ENCODE results near the gene OSBPL6.

Gene OSBPL6

DNA sequence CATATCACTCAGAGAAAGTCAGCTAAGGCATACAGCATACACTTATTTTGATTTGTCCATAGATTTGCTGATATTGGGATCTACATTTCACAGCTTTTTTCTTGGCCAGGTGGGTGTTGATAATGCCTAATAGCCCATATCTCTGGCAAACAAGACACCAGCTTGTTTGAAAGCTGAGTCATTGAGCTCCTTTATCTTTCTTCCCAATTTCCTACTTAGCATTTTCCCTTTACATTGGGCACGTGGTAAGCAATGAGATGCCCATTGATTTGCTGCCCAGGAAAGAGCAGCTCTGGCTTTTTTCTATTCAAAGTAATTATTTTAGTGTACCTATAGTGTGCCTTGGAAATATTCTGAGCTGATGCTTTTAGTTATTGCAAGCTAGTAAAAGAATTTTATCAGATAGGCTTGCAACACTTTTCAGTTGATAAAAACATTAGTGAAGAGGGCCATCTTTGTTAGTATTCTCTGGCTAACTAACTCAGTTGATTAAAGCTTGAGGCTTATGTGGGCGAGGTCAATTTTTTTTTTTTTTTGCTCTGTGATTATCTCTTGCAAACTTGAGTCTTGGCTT, 79.6 kb downstream of the OSBPL6 start (continued):
- TF ChIP-seq ZNF239 (tag by site-specific recombination; IDR thresholded peaks at IDR 0.05) (no peak), GLIS1 (tag by site-specific recombination; IDR thresholded peaks at IDR 0.05) (no peak), ZNF175 (tag by site-specific recombination; IDR thresholded peaks at IDR 0.05) (no peak), ZNF677 (tag by site-specific recombination; IDR thresholded peaks at IDR 0.05) (no peak), SCRT1 (tag by site-specific recombination; IDR thresholded peaks at IDR 0.05; ENCODE audit: borderline replicate concordance) (no peak)
- TF ChIP-seq, protein P1, sequence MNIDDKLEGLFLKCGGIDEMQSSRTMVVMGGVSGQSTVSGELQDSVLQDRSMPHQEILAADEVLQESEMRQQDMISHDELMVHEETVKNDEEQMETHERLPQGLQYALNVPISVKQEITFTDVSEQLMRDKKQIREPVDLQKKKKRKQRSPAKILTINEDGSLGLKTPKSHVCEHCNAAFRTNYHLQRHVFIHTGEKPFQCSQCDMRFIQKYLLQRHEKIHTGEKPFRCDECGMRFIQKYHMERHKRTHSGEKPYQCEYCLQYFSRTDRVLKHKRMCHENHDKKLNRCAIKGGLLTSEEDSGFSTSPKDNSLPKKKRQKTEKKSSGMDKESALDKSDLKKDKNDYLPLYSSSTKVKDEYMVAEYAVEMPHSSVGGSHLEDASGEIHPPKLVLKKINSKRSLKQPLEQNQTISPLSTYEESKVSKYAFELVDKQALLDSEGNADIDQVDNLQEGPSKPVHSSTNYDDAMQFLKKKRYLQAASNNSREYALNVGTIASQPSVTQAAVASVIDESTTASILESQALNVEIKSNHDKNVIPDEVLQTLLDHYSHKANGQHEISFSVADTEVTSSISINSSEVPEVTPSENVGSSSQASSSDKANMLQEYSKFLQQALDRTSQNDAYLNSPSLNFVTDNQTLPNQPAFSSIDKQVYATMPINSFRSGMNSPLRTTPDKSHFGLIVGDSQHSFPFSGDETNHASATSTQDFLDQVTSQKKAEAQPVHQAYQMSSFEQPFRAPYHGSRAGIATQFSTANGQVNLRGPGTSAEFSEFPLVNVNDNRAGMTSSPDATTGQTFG (tag by site-specific recombination; IDR thresholded peaks at IDR 0.05; ENCODE audit: borderline replicate concordance), result no peak
- TF ChIP-seq, protein P2, sequence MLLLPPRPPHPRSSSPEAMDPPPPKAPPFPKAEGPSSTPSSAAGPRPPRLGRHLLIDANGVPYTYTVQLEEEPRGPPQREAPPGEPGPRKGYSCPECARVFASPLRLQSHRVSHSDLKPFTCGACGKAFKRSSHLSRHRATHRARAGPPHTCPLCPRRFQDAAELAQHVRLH (tag by site-specific recombination; IDR thresholded peaks at IDR 0.05), result no peak

DNA sequence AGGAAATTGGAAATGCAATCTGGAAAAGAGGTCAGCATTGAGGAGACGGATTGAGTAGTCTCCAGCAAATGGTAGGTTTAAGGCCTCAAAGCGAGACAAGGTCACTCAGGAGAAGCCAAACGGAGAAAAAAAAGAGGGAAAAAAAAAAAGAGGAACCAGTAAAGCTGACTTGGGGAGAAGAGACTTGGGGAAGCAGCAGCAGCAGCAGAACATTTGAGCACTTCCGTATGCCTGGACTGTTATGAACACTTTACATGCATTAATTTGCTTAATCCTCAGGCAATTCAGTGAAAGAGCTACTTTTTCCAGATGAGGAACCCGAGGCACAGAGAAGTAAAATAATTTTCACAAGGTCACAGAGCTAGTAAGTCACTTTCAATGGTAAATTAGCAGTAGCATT, 81.3 kb downstream of the OSBPL6 start:
- POLR2A ChIA-PET, result no interaction called here
- Histone ChIP-seq H3K36me3 (ENCODE audit: control insufficient read depth in 2 of 2, insufficient read depth in 1 of 2, low read length in 2 of 2) (no peaks in the 10 kb centered on the region), H3K4me3 (ENCODE audit: low read depth, low read length) (no peak overlapping the region), H3K9me3 (ENCODE audit: control insufficient read depth, insufficient read depth, low read depth, low read length) (no peaks in the 10 kb centered on the region), H3K4me1 (ENCODE audit: control insufficient read depth, insufficient read depth, low read length) (peaks cover 12% of the 10 kb centered on the region; the same call in 1 of the 2 replicates), H3K27ac (ENCODE audit: extremely low read depth, low read depth, low read length) (no peak overlapping the region)
- CTCF ChIA-PET, result interaction anchor here (0.8 kb wide), 1 partner anchor 139 kb away, joined by 3 read pairs; no protein-coding TSS in a partner anchor
- TF ChIP-seq, protein P3, sequence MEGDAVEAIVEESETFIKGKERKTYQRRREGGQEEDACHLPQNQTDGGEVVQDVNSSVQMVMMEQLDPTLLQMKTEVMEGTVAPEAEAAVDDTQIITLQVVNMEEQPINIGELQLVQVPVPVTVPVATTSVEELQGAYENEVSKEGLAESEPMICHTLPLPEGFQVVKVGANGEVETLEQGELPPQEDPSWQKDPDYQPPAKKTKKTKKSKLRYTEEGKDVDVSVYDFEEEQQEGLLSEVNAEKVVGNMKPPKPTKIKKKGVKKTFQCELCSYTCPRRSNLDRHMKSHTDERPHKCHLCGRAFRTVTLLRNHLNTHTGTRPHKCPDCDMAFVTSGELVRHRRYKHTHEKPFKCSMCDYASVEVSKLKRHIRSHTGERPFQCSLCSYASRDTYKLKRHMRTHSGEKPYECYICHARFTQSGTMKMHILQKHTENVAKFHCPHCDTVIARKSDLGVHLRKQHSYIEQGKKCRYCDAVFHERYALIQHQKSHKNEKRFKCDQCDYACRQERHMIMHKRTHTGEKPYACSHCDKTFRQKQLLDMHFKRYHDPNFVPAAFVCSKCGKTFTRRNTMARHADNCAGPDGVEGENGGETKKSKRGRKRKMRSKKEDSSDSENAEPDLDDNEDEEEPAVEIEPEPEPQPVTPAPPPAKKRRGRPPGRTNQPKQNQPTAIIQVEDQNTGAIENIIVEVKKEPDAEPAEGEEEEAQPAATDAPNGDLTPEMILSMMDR (tag by site-specific recombination; IDR thresholded peaks at IDR 0.05), result no peak
- TF ChIP-seq ZNF701 (tag by site-specific recombination; IDR thresholded peaks at IDR 0.05) (no peak), ZNF324 (tag by site-specific recombination; IDR thresholded peaks at IDR 0.05) (no peak), PRDM1 (tag by site-specific recombination; IDR thresholded peaks at IDR 0.05) (no peak), ZNF610 (tag by site-specific recombination; IDR thresholded peaks at IDR 0.05; ENCODE audit: borderline replicate concordance) (no peak), SCRT2 (tag by site-specific recombination; IDR thresholded peaks at IDR 0.05) (no peak), ZFP41 (tag by site-specific recombination; IDR thresholded peaks at IDR 0.05; ENCODE audit: borderline replicate concordance) (no peak), WT1 (tag by site-specific recombination; IDR thresholded peaks at IDR 0.05) (no peak), ZNF558 (tag by site-specific recombination; IDR thresholded peaks at IDR 0.05) (no peak), ZNF140 (tag by site-specific recombination; IDR thresholded peaks at IDR 0.05) (no peak), SP3 (tag by site-specific recombination; IDR thresholded peaks at IDR 0.05) (no peak), ZNF157 (tag by site-specific recombination; IDR thresholded peaks at IDR 0.05) (no peak), TCF7L2 (IDR thresholded peaks at IDR 0.05; ENCODE audit: borderline replicate concordance, low read depth, low read length) (no peak), ZNF366 (tag by site-specific recombination; conservative IDR thresholded peaks at IDR 0.05) (no peak), YY2 (tag by site-specific recombination; IDR thresholded peaks at IDR 0.05) (no peak), EGR2 (tag by site-specific recombination; IDR thresholded peaks at IDR 0.05; ENCODE audit: low read depth) (no peak), ZNF548 (tag by site-specific recombination; IDR thresholded peaks at IDR 0.05) (no peak)
- TF ChIP-seq, protein P4, sequence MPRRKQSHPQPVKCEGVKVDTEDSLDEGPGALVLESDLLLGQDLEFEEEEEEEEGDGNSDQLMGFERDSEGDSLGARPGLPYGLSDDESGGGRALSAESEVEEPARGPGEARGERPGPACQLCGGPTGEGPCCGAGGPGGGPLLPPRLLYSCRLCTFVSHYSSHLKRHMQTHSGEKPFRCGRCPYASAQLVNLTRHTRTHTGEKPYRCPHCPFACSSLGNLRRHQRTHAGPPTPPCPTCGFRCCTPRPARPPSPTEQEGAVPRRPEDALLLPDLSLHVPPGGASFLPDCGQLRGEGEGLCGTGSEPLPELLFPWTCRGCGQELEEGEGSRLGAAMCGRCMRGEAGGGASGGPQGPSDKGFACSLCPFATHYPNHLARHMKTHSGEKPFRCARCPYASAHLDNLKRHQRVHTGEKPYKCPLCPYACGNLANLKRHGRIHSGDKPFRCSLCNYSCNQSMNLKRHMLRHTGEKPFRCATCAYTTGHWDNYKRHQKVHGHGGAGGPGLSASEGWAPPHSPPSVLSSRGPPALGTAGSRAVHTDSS (tag by site-specific recombination; IDR thresholded peaks at IDR 0.05), result no peak
- TF ChIP-seq, protein P5, sequence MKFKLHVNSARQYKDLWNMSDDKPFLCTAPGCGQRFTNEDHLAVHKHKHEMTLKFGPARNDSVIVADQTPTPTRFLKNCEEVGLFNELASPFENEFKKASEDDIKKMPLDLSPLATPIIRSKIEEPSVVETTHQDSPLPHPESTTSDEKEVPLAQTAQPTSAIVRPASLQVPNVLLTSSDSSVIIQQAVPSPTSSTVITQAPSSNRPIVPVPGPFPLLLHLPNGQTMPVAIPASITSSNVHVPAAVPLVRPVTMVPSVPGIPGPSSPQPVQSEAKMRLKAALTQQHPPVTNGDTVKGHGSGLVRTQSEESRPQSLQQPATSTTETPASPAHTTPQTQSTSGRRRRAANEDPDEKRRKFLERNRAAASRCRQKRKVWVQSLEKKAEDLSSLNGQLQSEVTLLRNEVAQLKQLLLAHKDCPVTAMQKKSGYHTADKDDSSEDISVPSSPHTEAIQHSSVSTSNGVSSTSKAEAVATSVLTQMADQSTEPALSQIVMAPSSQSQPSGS (tag by site-specific recombination; IDR thresholded peaks at IDR 0.05; ENCODE audit: low read depth), result no peak

Data from HEK293 (cell line).